Panc1 (cell line): Measurements from ENCODE around the gene MRPS7. TPM values are rescaled to one million over a fixed set of nuclear protein-coding genes. Genes with fewer than 3 reads are reported as not detected.
A peak's percentile ranks its signal among the peaks of the same experiment; 100 is the strongest.

Source experiments
- ATAC-seq: fragments of 200-7000 bp; cut with Tn5 transposase; 2 replicates; pipeline ENCODE4 v1.9.1; 2020; ENCODE audit warnings: mild to moderate bottlenecking, moderate library complexity
- BruUV-seq: library from RNA; stranded (reverse); fragments of 400-500 nt; replicated peaks from 2 replicates; lab custom pipeline; 2021; lab: Mats Ljungman, UMichigan
- CTCF ChIA-PET: fragments of 300-600 bp; sonication (Branson Sonifier 250); formaldehyde crosslinking; loops from one replicate; lab custom pipeline; 2022; ENCODE audit warnings: antibody characterized with exemption; lab: Charles Lee
- POLR2A ChIA-PET: fragments of 300-600 bp; sonication (Branson Sonifier 250); formaldehyde crosslinking; loops from one replicate; lab custom pipeline; 2022; ENCODE audit warnings: antibody characterized with exemption; lab: Charles Lee
- DNase-seq: peaks from one replicate; pipeline ENCODE4 v3.0.0-alpha.2; 2010; ENCODE audit warnings: low read depth, low spot score
- H3K27ac ChIP-seq: 2 replicates; pipeline ENCODE4 v1.5.1; 2011; ENCODE audit warnings: mild to moderate bottlenecking, low read length, inconsistent platforms
- H3K27me3 ChIP-seq: fragments of 200-500 bp; sonication (Bioruptor generic); 2 replicates; pipeline ENCODE4 v1.6.0; 2014; ENCODE audit warnings: low read length, inconsistent platforms; ENCODE audit not compliant: control insufficient read depth, insufficient read depth
- H3K36me3 ChIP-seq: fragments of 200-500 bp; sonication (Bioruptor generic); 2 replicates; pipeline ENCODE4 v1.5.1; 2014; ENCODE audit warnings: inconsistent platforms, mild to moderate bottlenecking, low read length, moderate library complexity; ENCODE audit not compliant: control insufficient read depth, insufficient read depth
- H3K4me1 ChIP-seq: 2 replicates; pipeline ENCODE4 v1.5.1; 2011; ENCODE audit warnings: inconsistent platforms, mild to moderate bottlenecking, low read length, moderate library complexity; ENCODE audit not compliant: control insufficient read depth, insufficient read depth
- H3K4me3 ChIP-seq, 2 experiments: 2 replicates each; pipeline ENCODE4 v1.5.1; 2011 to 2012; ENCODE audit warnings: low read depth in 2 of 2, low read length in 2 of 2, mild to moderate bottlenecking in 2 of 2, inconsistent platforms in 1 of 2, moderate library complexity in 1 of 2
- H3K9me3 ChIP-seq: fragments of 200-500 bp; sonication (Bioruptor generic); 2 replicates; pipeline ENCODE4 v1.5.1; 2014; ENCODE audit warnings: low read depth, mild to moderate bottlenecking, inconsistent platforms, low read length, moderate library complexity; ENCODE audit not compliant: control insufficient read depth, insufficient read depth
- POLR2AphosphoS5 ChIP-seq: IDR thresholded peaks from 2 replicates; pipeline ENCODE4 v1.6.1; 2012; ENCODE audit warnings: mild to moderate bottlenecking, low read depth, low read length, moderate library complexity
- SIN3A ChIP-seq: IDR thresholded peaks from 2 replicates; pipeline ENCODE4 v1.6.1; 2012; ENCODE audit warnings: low read depth, mild to moderate bottlenecking, low read length, moderate library complexity, borderline replicate concordance; ENCODE audit not compliant: insufficient read depth
- TCF7L2 ChIP-seq: IDR thresholded peaks from 2 replicates; pipeline ENCODE4 v1.6.1; 2011; ENCODE audit warnings: mild to moderate bottlenecking, low read depth, low read length, inconsistent platforms
- in situ Hi-C: cut with HindIII; loops from 2 replicates; pipeline ENCODE4 v1.10.0; 2016; ENCODE audit warnings: low sequenced_read_pairs, low pct_unique_long_range_greater_than_20kb
- intact Hi-C: fragments of 100-400 bp; cut with micrococcal nuclease; formaldehyde crosslinking; loops from one replicate; pipeline ENCODE4 v1.10.0; 2022; ENCODE audit not compliant: unreplicated experiment
- total RNA-seq: library from RNA; stranded (reverse); gene quantifications from one replicate; pipeline ENCODE4 v1.2.1, GENCODE V29; 2021; ENCODE audit not compliant: unreplicated experiment
- TF ChIP-seq, protein P1 (sequence below): fragments of 450-650 bp; IDR thresholded peaks from 2 replicates; pipeline ENCODE4 v1.5.1; 2017; ENCODE audit warnings: mild to moderate bottlenecking
- TF ChIP-seq, protein P2 (sequence below), 2 experiments: IDR thresholded peaks; 2 replicates each; pipeline ENCODE4 v1.6.1; 2011 to 2012; ENCODE audit warnings: low read depth in 2 of 2, control low read depth in 1 of 2, low read length in 1 of 2, mild to moderate bottlenecking in 1 of 2, moderate library complexity in 1 of 2; ENCODE audit not compliant: insufficient read depth in 1 of 2

MRPS7 gene
- total RNA-seq, 1 experiment from 2014 or later: 85.0 TPM

- Histone ChIP-seq H3K27ac (peak overlapping the region; percentile 88), H3K4me3 (peak overlapping the region; percentile 81 to 93), H3K4me1 (peaks cover 41% of the 10 kb centered on the region), H3K27me3 (no peaks in the 10 kb centered on the region), H3K36me3 (no peaks in the 10 kb centered on the region), H3K9me3 (no peaks in the 10 kb centered on the region)
- in situ Hi-C loops (no loop called here), intact Hi-C loops (no loop called here)
- peak; percentile 35 for DNase-seq
- ChIA-PET POLR2A (interaction anchor here (0.6 to 1.9 kb wide), 5 partner anchors 8 to 444 kb away, joined by 4 to 14 read pairs (median 6); partner anchors contain the start of genes MRPS7 and SLC25A19), CTCF (interaction anchor here (0.5 to 2.3 kb wide), 15 partner anchors 8 to 446 kb away, joined by 3 to 21 read pairs (median 4); partner anchors contain the start of genes GGA3, GRB2, MRPS7 and SLC25A19)
- TF ChIP-seq, protein P1, sequence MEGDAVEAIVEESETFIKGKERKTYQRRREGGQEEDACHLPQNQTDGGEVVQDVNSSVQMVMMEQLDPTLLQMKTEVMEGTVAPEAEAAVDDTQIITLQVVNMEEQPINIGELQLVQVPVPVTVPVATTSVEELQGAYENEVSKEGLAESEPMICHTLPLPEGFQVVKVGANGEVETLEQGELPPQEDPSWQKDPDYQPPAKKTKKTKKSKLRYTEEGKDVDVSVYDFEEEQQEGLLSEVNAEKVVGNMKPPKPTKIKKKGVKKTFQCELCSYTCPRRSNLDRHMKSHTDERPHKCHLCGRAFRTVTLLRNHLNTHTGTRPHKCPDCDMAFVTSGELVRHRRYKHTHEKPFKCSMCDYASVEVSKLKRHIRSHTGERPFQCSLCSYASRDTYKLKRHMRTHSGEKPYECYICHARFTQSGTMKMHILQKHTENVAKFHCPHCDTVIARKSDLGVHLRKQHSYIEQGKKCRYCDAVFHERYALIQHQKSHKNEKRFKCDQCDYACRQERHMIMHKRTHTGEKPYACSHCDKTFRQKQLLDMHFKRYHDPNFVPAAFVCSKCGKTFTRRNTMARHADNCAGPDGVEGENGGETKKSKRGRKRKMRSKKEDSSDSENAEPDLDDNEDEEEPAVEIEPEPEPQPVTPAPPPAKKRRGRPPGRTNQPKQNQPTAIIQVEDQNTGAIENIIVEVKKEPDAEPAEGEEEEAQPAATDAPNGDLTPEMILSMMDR: no peak
- TF ChIP-seq, protein P2, sequence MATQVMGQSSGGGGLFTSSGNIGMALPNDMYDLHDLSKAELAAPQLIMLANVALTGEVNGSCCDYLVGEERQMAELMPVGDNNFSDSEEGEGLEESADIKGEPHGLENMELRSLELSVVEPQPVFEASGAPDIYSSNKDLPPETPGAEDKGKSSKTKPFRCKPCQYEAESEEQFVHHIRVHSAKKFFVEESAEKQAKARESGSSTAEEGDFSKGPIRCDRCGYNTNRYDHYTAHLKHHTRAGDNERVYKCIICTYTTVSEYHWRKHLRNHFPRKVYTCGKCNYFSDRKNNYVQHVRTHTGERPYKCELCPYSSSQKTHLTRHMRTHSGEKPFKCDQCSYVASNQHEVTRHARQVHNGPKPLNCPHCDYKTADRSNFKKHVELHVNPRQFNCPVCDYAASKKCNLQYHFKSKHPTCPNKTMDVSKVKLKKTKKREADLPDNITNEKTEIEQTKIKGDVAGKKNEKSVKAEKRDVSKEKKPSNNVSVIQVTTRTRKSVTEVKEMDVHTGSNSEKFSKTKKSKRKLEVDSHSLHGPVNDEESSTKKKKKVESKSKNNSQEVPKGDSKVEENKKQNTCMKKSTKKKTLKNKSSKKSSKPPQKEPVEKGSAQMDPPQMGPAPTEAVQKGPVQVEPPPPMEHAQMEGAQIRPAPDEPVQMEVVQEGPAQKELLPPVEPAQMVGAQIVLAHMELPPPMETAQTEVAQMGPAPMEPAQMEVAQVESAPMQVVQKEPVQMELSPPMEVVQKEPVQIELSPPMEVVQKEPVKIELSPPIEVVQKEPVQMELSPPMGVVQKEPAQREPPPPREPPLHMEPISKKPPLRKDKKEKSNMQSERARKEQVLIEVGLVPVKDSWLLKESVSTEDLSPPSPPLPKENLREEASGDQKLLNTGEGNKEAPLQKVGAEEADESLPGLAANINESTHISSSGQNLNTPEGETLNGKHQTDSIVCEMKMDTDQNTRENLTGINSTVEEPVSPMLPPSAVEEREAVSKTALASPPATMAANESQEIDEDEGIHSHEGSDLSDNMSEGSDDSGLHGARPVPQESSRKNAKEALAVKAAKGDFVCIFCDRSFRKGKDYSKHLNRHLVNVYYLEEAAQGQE (IDR thresholded peaks at IDR 0.05; ENCODE audit: insufficient read depth in 1 of 2, low read depth in 2 of 2, low read length in 1 of 2): no peak
- 0 out of 2 replicates have a peak, but pooled peaks have one; percentile 59 for TF ChIP-seq SIN3A
- peak; percentile 47 for TF ChIP-seq POLR2AphosphoS5
- peak; percentile 36; the same call in 1 of the 2 replicates for TF ChIP-seq TCF7L2
- no TSS peak for BruUV-seq
- ATAC-seq: peak; percentile 72
These were observed 8.7 kb downstream of the MRPS7 start for GRCh38 chr17:75270218-75270965.

DNA sequence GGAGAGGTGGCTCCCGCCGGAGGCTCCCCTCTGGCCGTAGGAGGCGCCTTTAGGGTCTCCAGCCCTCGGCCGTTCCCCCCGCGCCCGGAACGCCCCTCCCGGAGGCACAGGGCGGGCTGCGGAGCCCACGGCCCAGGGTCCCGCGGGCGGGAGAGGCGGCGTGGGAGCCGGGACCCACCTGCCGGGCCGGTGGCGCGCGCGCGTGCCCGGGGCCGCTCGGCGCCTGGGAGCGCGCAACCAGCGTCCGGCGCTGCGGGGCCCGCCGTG is 9.2 kb downstream of the MRPS7 start, which contains the start of gene MIF4GD:
TSS of gene MIF4GD (minus strand) at position 266 of the 267 bp plus-strand sequence. CDS start 1,036 bp downstream, outside the sequence.
- Histone ChIP-seq H3K9me3 (no peaks in the 10 kb centered on the region), H3K36me3 (no peaks in the 10 kb centered on the region), H3K27ac (peak within 1 kb of the TSS; percentile 88), H3K4me1 (peaks cover 41% of the 10 kb centered on the region), H3K4me3 (peak within 1 kb of the TSS; percentile 81 to 93), H3K27me3 (no peaks in the 10 kb centered on the region)
- BruUV-seq: no TSS peak
- TF ChIP-seq POLR2AphosphoS5: no peak; the same call in 1 of the 2 replicates
- TF ChIP-seq, protein P2 (IDR thresholded peaks at IDR 0.05; ENCODE audit: insufficient read depth in 1 of 2, low read depth in 2 of 2, low read length in 1 of 2): no peak
- TF ChIP-seq SIN3A: no peak
- TF ChIP-seq TCF7L2: no peak
- TF ChIP-seq, protein P1: no peak
- CTCF ChIA-PET: interaction anchor here (0.6 to 2.3 kb wide), 14 partner anchors 8 to 446 kb away, joined by 3 to 21 read pairs (median 4); partner anchors contain the start of genes GGA3, GRB2, MRPS7 and SLC25A19
- POLR2A ChIA-PET: interaction anchor here (0.6 to 1.9 kb wide), 5 partner anchors 9 to 443 kb away, joined by 4 to 14 read pairs (median 6); partner anchors contain the start of genes MRPS7 and SLC25A19
- ATAC-seq (no peak), DNase-seq (no peak)
- in situ Hi-C loops (no loop called here), intact Hi-C loops (no loop called here)
